RPMI8226 (cell line): ENCODE measurements around the gene EFS.

Experiments
- DNase-seq: peaks from one replicate; pipeline ENCODE4 v3.0.0-alpha.2; 2015

Gene EFS

DNA sequence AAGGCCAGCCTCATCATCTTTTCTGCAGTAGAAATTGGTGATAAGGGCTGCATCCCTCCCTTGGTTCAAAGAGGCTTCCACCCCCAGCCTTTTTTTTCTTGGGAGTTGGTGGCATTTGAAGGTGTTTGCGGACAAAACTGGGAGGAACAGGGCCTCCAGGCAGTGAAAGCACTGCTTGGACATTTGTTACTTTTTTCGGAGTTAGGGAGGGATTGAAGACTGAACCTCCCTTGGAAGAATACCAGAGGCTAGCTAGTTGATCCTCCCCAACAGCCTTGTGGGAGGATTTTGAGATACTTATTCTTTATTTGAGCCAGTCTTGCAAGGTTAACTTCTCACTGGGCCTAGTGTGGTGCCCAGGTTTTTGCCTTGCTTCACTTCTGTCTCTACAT is 40.5 kb downstream of the EFS start:
- DNase-seq, result no peak

DNA sequence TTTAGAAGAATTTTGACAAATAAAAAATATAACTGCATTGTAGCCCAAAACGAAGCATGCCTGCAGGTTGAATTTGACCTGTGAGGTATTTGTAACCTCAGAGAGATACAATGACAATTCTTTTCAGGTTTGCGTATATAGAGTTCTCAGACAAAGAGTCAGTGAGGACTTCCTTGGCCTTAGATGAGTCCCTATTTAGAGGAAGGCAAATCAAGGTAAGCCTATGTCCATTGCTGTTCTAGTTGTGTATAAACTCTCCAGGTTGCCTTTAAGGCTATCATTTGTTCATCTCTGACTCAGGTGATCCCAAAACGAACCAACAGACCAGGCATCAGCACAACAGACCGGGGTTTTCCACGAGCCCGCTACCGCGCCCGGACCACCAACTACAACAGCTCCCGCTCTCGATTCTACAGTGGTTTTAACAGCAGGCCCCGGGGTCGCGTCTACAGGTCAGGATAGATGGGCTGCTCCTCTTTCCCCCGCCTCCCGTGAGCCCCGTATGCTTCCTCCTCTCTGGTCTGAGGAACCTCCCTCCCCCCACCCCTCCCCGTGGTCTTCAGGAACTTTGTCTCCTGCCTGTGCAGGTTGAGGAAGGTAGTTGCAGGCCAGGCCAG is 41.0 kb downstream of the EFS start:
- DNase-seq, result no peak

DNA sequence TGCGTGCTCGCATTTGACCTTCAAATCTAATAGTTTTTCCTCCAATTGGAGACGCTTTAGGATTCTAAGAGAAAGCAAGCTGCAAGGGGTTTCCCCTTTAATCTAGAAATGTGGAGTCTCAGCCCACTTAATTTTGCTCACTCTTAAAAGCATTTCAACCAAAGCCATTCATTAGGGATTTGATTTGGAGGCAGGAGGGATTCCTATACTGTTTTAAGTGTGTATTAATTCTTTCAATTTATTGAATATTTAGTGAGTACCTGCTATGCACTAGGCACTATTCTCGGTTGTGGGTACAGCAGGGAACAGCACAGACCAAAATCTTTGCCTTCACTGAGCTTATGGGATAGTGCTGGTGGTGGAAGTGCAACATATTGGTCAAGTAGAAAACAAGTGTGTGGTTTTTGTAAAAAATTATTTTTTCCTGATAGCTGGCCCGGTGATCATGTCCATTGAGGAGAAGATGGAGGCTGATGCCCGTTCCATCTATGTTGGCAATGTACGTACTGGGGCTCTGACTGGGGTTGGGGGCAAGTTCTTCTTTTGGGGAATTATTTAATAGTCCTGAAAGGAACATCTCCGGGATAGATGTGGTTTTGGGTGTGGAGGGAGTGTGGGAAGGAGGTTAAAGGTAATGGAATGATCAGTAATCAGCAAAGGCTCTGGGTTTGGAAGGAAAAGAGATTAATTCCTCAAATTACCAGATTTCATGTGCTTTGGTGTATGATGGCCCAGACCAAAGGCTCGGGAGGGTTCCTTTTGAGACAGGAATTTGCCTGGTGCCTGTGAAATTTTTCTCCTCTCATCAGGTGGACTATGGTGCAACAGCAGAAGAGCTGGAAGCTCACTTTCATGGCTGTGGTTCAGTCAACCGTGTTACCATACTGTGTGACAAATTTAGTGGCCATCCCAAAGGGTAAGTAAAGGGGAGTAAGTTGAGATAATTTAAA is 42.1 kb downstream of the EFS start:
- DNase-seq, result no peak

DNA sequence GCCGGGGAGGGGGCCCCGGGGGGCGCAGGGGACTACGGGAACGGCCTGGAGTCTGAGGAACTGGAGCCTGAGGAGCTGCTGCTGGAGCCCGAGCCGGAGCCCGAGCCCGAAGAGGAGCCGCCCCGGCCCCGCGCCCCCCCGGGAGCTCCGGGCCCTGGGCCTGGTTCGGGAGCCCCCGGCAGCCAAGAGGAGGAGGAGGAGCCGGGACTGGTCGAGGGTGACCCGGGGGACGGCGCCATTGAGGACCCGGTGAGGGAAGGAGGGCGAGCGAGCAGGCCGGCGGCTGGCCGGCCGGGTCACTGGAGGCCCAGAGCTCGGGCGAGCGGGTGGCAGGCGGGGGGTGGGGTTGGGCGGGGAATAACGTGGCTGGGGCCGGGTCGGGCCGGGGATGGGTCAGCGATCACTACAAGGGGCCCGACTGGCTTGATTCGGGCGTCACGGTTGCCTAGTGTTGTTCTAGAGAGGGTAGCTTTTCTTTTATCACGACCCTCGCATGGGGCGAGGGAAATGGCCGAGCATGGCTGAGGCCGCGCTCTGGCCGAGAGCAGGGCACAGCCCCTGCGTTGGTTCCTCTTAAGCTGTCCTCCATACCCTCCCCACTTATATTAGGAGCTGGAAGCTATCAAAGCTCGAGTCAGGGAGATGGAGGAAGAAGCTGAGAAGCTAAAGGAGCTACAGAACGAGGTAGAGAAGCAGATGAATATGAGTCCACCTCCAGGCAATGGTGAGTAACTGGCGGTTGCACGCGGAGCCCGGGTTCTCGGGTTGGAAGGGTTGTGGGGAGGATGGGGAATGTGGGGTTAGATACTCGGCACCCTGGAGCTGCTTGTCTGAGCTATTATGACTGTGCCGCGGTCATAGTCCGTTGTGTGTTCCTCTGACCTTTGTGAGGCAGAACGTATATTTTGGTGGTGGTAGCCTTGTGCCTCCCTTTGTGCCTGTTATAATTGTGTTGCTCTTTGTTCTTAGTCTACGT is 43.1 kb downstream of the EFS start:
- DNase-seq, result peak; percentile 26

DNA sequence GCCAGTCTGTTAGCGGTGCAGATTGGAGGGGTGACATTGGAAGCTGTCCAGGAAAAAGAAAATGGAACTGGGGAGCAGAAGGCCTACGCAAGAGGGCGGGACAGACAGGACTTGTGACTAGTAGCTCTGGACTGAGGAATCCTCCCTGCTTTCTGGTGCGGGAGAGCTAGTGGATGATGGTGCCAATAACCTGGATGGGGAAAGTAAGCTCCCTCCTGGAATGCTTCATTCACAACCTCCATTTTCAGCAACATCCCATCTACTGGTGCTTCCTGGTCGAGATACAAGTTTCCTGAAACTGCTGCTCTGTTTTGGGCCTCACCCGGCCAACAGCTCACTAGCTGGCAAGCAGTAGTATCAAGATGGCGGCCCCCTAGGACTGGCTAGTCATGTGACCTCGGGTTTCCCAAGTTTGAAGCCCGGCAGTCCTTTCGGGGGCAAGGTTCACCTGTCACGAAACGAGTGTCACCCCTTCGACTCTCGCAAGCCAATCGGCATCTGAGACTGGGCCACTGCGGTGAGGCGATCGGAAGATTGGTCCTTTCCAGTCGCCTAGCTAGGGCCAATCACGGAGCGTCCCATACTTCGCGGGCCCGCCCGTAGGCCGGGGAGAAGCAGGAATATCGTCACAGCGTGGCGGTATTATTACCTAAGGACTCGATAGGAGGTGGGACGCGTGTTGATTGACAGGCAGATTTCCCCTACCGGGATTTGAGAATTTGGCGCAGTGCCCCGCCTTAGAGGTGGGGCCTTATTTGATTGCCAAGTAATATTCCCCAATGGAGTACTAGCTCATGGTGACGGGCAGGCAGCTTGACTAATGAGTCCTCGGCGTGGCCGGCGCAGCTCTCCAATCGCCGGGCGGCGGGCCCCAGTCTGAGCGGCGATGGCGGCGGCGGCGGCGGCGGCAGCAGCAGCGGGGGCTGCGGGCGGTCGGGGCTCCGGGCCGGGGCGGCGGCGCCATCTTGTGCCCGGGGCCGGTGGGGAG is 44.1 kb downstream of the EFS start, which contains the start of gene PABPN1:
Gene PABPN1 (plus strand): TSS at position 874 of the 988 bp plus-strand sequence. CDS start 13 bp downstream, at position 887.
- DNase-seq, result peak; percentile 97

DNA sequence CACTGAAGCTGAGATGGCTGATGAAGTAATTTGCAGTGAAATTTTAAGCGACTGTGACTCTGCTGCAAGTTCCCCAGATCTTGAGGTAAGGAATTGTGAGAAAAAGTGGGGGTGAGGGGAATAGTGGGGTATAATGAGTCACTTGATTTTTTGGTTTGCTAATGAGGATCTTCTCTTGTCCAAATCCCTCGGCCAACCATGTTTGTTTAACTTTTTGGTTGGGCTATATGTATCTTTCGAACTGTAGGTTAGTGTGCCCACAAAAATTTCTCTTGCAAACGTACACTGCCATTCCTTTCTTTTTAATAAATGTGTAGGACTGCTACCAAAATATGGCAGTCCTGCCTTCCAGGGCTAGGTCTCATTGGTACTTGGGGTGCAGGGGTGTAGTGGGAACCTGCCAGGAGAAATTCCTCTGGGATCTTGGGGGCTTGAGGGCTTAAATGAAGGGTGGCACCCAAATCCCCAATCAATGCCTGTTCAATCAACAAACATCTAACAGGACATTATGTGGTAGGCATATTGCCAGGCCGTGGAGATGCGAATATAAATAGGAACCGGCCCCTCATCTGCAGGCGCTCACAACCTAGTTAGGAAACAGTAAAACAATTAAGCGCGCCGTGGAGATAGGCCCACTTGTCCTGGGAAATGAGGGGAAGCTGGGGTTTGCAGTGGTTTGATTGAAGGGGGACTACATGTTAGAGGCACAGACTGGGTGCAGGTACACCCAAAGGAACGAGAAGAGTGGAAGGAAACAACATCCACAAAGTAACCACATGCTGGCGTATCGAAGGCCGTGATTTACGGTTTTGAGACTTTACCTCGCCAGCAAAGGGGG is 45.0 kb downstream of the EFS start:
- DNase-seq, result no peak

GRCh38 chr14:23316300-23316699 is 48.7 kb downstream of the EFS start:
- DNase-seq, result no peak

DNA sequence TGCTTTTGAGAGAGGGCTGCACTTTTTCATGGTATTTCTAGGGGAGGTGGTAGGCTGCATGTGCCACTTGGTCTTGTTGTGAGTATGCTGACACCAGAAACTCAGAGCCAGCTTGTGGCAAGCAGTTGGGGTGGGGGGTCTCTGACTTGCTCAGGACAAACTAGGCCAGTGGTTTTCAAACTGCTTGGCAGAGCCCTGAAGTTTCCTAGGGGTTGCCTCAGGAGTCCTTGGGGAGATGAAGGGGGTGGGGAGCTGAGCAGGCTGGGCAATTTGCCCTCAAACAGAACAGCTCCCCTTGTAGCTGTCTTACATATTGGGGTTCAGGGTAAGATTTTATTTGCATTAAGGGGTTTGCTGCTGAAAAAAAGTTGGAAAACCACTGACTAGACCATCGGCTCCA is 54.4 kb downstream of the EFS start:
- no peak for DNase-seq

- DNase-seq, result no peak
These were observed 56.1 kb downstream of the EFS start for GRCh38 chr14:23308721-23309445.

DNA sequence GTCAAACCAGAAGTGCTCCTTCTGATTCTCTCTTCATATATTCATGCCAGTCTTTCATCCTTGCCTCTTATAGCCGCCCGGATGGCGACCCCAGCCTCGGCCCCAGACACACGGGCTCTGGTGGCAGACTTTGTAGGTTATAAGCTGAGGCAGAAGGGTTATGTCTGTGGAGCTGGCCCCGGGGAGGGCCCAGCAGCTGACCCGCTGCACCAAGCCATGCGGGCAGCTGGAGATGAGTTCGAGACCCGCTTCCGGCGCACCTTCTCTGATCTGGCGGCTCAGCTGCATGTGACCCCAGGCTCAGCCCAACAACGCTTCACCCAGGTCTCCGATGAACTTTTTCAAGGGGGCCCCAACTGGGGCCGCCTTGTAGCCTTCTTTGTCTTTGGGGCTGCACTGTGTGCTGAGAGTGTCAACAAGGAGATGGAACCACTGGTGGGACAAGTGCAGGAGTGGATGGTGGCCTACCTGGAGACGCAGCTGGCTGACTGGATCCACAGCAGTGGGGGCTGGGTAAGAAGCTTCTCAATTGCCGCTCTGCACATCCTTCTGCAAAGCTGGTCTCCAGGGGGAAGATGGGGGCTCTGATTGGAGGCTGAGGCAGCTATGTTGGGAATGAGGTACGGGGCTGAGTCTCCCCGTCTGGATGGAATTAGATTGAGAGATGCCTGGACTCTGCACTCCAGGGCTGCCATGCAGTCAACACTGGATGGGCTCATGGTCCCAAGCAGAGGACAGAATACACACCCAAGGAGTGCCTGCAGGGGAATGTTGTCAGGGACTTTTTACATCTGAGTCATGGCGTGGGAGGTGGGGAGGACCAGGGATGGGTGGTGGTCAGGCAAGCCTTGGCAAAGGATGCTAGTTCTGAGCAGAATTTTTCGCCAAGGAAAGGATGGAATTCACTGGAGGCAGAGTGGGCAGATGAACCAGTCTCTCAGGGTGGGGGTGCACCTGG is 57.0 kb downstream of the EFS start:
- no peak for DNase-seq

- DNase-seq, result no peak
These were observed 57.8 kb downstream of the EFS start for GRCh38 chr14:23307146-23307530.

DNA sequence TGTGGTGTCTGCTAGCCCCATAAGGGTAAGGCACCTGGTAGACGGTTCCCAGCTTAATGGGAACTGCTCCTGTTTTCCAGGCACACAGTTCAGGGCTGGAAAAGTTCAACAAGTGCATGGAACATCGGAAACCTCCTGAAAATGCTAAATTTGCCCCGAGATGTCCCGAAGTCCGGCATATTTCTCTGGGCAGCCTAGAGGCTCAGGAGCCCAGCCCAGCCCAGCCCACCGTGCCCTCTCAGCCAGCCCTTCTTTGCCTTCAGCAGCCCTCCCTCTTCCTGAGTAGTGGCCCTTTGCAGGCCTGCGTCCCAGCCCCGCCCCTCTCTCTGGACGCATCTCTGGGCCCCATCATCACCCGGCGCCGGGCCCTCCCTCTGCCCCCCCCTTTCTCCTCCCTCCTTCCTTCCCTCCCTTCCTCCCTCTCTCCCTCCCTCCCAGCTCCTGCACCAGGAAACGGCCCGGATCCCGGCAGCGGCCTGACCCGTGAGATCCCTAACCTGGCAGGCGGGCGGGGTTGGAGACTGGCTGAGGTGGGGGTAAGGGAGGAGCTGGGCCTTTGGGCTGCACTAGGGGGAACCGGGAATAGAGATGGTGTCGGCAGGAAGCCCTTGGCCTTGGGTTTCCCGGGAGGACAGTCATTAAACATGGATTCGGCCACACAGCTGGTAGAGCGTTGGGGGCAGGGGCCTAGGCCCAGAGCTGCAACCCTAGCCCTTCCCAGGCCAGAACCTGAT is 58.4 kb downstream of the EFS start, which contains the start of gene BCL2L2:
Gene BCL2L2 (plus strand): TSS at position 422 of the 734 bp plus-strand sequence. CDS start 935 bp downstream, outside the sequence.
- DNase-seq, result peak; percentile 67
